Measurements from ENCODE around the gene PTCD1. TPM values are rescaled to one million over a fixed set of nuclear protein-coding genes. Genes with fewer than 3 reads are reported as not detected.

PTCD1 gene
- total and polyA plus RNA-seq, 9 of the 15 experiments (the other 6 are each of a cell fraction or from before 2014, with no cell fraction given): 0.46 to 17.1 (median 6.2) TPM

DNA sequence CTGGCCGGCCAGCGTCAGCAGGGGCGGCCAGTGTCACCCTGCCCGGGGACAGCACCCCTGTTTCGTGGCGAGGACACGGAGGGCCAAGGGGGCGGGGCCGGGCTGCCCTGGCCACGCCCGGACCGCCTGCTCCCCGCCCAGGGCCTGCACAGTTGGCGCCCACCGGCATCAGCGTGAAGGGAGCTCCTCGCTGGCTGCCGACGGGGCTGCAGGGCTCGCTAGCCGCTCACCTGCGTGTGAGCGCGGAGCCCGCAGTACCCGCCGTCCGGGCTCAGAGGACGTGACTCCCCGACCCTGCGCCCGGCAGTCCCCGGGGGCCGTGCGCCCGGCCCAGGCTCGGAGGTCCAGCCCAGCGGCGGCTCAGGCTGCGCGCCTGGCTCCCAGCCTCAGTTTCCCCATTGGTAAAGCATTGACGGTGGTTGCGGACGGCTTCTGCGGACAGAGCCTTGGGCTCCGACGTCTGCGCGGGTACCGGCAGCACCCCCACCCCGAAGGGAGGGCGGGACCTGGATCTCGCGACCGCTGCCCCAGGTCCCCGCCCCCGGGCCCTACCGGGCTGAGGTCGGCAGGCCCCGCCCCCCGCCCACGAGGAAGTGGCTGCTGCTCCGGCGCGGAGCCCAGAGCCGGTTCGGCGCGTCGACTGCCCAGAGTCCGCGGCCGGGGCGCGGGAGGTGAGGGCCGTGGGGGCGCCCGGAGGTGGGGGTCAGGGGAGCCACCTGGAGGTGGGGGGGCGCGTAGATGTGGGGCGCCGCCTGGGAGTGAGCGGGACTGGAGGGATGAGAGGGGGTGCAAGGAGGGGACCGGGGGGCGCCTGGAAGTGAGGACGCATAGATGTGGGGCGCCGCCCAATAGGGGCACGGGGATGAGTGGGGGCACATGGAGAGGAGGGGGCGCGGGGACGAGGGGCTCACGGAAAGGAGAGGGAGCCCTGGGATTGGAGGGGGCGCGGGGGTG, 64.2 kb downstream of the PTCD1 start, which contains the start of gene ARPC1B (continued):
- TF ChIP-seq GABPA (tag; conservative IDR thresholded peaks at IDR 0.05; ENCODE audit: low read depth) (peak; percentile 7; the same call in 1 of the 2 replicates), BCL6 (CRISPR knock-in tag; IDR thresholded peaks at IDR 0.05) (no peak), CREM (IDR thresholded peaks at IDR 0.05; ENCODE audit: low read depth) (peak; percentile 42; the same call in 1 of the 2 replicates), ZNF699 (CRISPR knock-in tag; IDR thresholded peaks at IDR 0.05; ENCODE audit: insufficient replicate concordance) (no peak), TCF3 (CRISPR knock-in tag; IDR thresholded peaks at IDR 0.05) (0 out of 2 replicates have a peak, but pooled peaks have one; percentile 6), PCBP1 (IDR thresholded peaks at IDR 0.05; ENCODE audit: low read depth, low read length, poor library complexity, severe bottlenecking) (no peak), TCF7 (IDR thresholded peaks at IDR 0.05; ENCODE audit: borderline replicate concordance) (0 out of 2 replicates have a peak, but pooled peaks have one; percentile 51), HNRNPK (IDR thresholded peaks at IDR 0.05; ENCODE audit: low read depth, low read length, poor library complexity, severe bottlenecking) (no peak), HCFC1 (IDR thresholded peaks at IDR 0.05; ENCODE audit: low read depth, low read length) (no peak), CREB3 (tag; conservative IDR thresholded peaks at IDR 0.05; ENCODE audit: low read depth) (no peak)
- TF ChIP-seq, protein P1, sequence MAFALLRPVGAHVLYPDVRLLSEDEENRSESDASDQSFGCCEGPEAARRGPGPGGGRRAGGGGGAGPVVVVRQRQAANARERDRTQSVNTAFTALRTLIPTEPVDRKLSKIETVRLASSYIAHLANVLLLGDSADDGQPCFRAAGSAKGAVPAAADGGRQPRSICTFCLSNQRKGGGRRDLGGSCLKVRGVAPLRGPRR (CRISPR knock-in tag; IDR thresholded peaks at IDR 0.05): no peak
- TF ChIP-seq, protein P2, sequence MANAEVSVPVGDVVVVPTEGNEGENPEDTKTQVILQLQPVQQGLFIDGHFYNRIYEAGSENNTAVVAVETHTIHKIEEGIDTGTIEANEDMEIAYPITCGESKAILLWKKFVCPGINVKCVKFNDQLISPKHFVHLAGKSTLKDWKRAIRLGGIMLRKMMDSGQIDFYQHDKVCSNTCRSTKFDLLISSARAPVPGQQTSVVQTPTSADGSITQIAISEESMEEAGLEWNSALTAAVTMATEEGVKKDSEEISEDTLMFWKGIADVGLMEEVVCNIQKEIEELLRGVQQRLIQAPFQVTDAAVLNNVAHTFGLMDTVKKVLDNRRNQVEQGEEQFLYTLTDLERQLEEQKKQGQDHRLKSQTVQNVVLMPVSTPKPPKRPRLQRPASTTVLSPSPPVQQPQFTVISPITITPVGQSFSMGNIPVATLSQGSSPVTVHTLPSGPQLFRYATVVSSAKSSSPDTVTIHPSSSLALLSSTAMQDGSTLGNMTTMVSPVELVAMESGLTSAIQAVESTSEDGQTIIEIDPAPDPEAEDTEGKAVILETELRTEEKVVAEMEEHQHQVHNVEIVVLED (CRISPR knock-in tag; IDR thresholded peaks at IDR 0.05): 0 out of 2 replicates have a peak, but pooled peaks have one; percentile 6
- TF ChIP-seq, protein P3, sequence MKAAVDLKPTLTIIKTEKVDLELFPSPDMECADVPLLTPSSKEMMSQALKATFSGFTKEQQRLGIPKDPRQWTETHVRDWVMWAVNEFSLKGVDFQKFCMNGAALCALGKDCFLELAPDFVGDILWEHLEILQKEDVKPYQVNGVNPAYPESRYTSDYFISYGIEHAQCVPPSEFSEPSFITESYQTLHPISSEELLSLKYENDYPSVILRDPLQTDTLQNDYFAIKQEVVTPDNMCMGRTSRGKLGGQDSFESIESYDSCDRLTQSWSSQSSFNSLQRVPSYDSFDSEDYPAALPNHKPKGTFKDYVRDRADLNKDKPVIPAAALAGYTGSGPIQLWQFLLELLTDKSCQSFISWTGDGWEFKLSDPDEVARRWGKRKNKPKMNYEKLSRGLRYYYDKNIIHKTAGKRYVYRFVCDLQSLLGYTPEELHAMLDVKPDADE (conservative IDR thresholded peaks at IDR 0.05; ENCODE audit: control insufficient read depth, low read depth, low read length): peak; percentile 47; the same call in 1 of the 2 replicates
- TF ChIP-seq, protein P4, sequence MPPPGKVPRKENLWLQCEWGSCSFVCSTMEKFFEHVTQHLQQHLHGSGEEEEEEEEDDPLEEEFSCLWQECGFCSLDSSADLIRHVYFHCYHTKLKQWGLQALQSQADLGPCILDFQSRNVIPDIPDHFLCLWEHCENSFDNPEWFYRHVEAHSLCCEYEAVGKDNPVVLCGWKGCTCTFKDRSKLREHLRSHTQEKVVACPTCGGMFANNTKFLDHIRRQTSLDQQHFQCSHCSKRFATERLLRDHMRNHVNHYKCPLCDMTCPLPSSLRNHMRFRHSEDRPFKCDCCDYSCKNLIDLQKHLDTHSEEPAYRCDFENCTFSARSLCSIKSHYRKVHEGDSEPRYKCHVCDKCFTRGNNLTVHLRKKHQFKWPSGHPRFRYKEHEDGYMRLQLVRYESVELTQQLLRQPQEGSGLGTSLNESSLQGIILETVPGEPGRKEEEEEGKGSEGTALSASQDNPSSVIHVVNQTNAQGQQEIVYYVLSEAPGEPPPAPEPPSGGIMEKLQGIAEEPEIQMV (tag; conservative IDR thresholded peaks at IDR 0.05; ENCODE audit: low read depth): no peak
- TF ChIP-seq, protein P5, sequence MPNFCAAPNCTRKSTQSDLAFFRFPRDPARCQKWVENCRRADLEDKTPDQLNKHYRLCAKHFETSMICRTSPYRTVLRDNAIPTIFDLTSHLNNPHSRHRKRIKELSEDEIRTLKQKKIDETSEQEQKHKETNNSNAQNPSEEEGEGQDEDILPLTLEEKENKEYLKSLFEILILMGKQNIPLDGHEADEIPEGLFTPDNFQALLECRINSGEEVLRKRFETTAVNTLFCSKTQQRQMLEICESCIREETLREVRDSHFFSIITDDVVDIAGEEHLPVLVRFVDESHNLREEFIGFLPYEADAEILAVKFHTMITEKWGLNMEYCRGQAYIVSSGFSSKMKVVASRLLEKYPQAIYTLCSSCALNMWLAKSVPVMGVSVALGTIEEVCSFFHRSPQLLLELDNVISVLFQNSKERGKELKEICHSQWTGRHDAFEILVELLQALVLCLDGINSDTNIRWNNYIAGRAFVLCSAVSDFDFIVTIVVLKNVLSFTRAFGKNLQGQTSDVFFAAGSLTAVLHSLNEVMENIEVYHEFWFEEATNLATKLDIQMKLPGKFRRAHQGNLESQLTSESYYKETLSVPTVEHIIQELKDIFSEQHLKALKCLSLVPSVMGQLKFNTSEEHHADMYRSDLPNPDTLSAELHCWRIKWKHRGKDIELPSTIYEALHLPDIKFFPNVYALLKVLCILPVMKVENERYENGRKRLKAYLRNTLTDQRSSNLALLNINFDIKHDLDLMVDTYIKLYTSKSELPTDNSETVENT (CRISPR knock-in tag; IDR thresholded peaks at IDR 0.05): 0 out of 2 replicates have a peak, but pooled peaks have one; percentile 49
